Measurements from ENCODE around the gene GNPDA2.
"Not testable (repeated sequence)": the region's sequence is repeated elsewhere in the genome, so short reads cannot be mapped to it uniquely, and the experiment has no call there.

Gene GNPDA2

DNA sequence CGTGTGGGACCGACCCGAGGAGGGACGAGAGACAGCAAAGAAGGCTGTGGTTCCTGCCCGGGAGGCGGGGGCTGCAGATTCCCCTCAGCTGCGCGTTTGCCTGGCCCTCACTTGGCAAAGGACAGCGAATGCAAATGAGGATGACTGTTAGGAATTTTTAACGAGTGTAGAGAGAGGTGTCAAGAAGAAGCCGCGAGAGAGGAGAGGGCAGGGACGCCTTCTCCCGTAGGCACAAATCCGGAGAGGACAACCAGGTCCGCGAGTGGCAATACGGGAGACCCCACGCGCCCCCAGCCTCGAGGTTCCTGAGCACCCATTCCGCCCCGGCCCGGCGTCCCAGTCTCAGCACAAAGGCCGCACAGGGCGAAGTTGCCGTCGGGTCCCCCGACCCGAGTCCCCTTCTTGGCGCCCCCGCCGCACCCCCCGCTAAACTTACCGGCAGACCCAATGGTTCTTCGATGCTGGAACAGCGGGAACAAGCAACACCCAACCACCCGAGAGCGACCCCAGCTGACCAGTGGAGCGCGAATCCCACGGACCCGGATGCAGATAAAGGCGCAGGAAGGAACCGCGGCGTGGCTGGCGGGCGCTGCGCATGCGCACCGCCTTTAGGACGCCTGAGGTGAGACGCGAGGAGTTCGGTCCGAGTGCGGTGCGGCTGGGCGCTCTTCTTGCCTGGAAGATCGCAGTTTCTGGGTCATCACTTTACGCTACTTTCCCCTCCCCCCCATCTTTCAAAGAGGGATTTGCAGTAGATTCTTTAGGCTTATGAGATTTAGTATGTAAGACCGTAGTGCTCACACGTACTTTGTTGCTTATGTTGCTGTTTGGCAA is at the start of gene GNPDA2:
Gene GNPDA2, minus strand, starts transcription at position 519 of the 834 bp plus-strand sequence. CDS start 4,349 bp downstream, outside the sequence.
- peak; percentile 92 for DNase-seq (ENCODE audit: low read depth)

DNA sequence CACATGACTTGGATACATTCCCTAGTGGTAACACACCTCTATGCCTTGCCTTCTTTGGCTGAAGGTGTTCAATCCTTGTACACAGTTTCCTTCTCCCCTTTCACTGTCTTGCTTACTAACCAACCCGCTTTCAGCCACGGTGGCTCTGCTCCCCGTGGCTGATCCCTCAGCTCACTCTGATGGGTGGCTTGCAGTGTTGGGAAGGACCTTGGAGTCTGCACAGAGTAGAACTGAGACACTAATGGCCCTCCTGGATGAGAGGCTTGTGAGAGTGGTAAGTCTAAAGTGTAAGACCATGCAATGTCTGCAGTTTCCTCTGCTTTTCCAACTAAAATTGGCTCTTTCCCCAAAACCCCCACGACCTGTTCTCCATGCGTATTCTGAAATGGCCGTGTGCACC is 46.0 kb upstream of the GNPDA2 start:
- DNase-seq (ENCODE audit: low read depth), result no peak

DNA sequence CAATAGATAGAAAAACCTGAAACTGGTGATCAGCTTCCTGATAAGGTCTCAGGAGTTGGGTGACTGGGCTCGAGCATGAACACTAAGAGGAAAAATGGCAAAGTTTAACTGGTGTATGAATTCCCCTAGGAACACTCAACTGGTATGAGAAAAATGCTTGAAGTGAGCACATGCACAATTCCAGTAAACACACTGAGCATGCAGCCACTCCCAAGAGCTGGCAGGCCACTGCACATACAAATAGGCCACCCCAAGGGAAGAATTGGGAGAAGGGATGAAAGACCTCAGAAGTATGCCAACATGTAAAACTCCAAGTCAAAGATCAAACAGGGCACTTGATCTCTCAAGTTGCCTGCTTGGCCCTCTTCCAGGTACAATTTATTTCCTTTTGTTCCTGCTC is 45.4 kb upstream of the GNPDA2 start:
- DNase-seq (ENCODE audit: low read depth), result no peak

DNA sequence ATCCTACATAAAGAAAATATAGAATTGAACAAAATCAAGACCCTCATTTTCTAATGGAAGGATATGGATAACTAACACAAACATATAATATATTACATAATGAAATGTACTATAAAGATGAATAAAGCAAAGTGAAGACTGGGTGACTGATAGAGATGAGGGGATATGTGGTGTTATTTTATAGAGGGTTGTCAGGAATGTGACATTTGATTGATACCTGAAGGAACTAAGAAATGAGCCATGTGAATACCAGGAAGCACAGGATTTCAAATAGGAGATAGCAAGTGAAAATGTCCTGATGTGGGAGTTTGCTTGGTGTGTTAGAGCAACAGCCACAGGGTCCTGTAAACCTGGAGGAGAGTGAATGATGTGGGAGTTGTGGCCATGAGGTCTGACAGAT is 40.1 kb upstream of the GNPDA2 start:
- no peak for DNase-seq (ENCODE audit: low read depth)

DNA sequence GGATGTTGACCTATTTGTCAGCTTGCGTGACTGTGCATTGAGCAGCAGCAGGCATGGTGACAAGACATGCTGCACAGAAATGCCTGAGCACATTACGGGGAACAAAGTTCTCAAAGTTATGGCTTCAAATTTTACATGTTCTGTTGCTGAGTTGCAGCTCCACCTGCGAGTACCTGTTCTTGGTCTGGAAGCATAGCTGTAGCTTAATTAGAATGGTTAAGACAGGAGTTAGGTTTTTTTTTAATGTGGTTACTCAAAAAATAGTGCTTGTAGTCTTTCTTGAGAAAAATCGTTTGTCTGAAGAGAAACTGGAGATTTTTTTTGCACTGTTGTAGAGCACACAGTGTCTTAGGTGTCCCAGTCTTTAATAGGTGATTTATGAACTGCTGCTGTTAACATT is 38.8 kb upstream of the GNPDA2 start:
- DNase-seq (ENCODE audit: low read depth), result no peak

DNA sequence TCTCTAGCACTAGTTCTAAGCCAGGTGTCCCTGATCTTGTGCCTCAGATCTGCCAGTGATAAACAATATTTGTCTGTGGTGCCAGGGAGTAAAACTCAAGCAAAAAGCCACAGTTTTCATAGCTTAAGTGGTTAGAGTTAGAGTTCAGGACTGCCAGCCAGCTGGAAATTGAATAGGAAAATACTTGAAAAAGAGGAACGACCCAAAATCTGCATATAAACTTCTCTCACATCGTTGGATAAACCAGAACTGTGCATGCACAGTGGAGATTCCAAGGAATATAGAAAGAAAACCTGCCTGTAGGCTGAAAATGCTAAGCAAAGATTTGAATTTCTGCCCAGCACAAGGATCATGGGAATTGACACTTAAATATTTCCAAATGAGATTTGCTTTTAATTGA is 35.0 kb upstream of the GNPDA2 start:
- DNase-seq (ENCODE audit: low read depth), result no peak

DNA sequence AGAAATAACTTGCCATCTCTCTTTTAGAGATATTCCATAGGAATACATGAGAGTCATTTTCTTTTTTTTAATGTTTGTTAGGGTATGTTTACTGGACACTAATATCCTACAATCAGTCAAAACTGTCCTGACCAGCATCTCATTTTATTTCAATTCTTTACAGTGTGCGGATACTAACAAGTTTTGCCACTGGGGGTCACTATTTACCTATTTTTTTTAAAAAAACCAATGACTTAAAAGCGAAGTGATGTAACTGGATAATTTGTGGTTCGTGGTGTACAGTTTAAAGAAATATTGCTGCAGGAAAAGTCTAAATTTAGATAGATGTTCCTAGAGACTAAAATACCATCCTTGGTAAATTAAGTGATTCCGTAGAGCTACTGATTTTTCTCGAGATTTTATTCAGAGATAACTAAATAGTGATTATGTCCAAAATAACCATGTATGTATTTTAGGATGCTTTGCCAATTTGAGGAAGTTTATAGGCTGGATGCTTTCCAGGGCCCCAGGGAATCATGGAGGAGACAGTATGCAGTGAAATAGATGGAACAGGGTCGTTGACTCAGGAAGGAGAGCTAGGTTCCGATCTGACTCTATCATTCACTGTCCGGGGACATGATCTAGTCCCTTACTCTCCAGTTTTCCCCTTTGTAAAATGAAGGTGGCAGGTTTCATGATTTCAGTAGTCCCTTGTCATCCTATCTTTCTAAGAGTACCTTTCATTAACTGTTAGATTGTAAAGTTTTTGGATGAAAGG is 34.0 kb upstream of the GNPDA2 start:
- DNase-seq (ENCODE audit: low read depth), result peak; percentile 50

DNA sequence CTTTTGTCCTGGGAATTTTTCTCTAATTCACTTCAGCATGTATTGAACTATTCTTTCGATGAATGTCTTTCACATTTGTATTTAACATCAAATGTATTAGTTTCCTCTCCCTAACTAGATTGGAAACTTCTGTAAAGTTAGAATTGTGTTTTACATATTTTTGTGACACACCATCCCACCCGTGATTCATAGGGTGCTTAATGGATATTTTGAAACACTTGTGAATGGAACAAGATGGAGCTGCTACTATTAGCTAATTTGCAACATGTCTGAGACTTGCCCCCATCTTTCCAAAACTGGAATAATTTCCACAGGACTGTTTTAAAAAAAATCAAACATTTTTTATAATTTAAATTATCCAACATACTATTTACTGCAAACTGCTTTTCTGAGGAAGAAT is 30.2 kb upstream of the GNPDA2 start:
- no peak for DNase-seq (ENCODE audit: low read depth)

DNA sequence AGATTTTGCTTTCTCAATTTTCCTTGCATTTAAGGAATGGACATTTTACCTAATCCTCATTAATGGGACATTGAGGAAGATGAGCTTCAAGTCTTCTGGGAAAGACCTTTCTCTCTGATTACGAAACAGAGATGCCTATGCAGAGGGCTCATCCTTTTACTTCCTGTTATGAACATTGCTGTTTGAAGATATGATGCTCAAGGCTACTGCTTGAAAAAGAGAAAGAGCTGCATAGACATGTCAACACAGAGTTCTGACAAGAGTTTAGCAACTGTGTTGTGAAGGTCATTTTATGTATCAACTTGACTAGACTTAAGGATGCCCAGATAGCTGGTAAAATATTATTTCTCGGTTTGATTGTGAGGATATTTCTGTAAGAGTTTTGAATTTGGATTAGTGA is 13.8 kb upstream of the GNPDA2 start:
- peak; percentile 1 for DNase-seq (ENCODE audit: low read depth)

DNA sequence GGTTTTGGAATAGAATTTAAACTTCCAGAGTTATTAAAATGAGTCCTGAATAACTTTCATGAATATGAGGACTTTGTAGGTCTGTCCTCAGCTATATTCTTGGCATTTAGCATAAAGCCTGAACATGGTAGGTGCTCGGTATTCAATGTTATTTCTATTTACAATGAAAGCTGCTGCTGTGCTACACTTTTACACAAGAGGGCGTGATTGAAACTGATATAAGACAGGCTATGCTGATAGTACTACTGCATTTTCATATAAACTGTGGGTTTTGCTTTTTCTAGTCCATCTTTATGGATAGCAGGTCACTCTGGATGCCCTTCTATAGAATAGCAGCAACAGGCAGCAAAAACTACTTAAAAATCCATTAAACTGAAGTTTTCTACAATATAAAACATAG is 12.3 kb upstream of the GNPDA2 start:
- peak; percentile 11 for DNase-seq (ENCODE audit: low read depth)

DNA sequence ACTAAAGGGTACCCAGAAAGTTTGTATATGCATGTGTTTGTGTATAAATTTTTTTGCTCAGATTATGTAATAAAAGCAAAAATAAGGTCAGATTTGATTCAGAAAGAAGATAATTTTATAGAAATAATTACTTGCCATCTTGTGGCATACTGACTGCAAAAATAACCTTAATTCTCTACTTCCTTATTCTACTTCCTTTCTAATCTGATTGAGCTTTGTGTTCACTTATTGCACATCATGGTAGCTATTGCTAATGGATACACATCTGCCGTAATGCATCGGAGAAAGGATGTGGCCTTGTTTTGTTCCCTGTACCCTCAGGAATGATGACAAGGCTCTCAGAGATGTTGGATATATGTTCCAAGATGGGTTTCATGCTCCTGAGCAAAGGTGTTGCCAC is 10.5 kb upstream of the GNPDA2 start:
- no peak for DNase-seq (ENCODE audit: low read depth)

DNA sequence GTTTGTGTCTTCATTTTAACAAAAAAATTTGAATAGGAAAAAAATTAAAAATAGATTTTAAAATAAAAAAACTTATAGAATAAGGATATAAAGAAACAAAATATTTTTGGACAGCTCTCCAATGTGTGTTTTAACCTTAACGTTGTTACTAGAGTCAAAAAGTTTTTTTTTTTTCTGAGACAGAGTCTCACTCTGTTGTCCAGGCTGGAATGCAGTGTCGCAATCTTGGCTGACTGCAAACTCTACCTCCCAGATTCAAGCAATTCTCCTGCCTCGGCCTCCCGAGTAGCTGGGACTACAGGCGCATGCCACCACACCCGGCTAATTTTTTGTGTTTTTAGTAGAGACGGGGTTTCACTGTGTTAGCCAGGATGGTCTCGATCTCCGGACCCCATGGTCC is 2.3 kb upstream of the GNPDA2 start:
- not testable (repeated sequence) for DNase-seq (ENCODE audit: low read depth)

DNA sequence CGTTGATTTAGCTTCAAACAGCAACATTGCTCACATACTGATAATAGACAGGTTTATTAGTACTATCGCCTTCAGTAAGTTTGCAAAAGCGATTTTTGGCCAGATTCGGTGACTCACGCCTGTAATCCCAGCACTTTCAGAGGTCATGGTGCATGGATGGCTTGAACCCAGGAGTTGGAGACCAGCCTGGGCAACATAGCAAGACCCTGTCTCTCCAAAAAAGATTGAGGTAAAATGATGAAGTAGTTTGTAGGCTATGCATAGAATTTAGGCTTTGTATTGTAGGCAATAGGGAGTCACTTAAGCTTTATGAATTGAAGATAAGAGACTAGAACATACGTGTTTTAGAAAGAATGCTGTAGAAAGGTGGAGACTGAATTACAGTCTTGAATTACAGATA is 1.1 kb upstream of the GNPDA2 start:
- DNase-seq (ENCODE audit: low read depth), result no peak

DNA sequence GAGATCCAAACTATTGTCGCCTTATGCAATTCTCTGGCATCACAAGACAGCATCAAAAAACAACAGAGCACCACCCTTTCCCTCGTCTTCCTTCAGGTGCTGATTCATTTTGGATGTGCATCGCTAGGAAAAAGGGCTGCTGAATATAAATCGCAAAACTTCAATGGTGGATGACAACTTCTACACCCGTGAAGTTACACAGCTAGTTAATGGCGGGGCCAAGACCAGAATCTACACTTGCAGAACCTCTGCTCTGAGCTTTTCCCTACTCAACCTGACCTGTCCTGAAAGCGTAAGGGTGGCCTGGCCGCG is 674 bp downstream of the GNPDA2 start:
- no peak for DNase-seq (ENCODE audit: low read depth)

DNA sequence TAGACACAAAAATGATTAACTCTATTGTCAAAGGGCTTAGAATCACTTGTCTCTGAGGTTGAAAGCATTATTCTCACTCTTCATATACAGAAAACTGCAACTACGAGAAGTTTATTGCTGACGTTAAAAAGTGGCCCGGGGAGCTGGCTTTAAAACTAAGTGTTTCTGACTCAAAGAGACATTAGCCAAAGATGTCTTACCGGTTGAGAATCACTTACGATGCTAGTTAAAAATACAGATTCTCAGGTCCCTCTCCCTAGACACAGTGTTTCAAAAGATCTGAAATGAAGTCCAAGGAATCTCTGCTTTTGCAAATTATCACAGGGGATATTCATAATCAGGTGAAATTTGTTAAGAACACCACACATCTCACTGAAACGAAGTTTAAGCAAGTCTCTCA is 1.2 kb downstream of the GNPDA2 start:
- DNase-seq (ENCODE audit: low read depth), result peak; percentile 10

DNA sequence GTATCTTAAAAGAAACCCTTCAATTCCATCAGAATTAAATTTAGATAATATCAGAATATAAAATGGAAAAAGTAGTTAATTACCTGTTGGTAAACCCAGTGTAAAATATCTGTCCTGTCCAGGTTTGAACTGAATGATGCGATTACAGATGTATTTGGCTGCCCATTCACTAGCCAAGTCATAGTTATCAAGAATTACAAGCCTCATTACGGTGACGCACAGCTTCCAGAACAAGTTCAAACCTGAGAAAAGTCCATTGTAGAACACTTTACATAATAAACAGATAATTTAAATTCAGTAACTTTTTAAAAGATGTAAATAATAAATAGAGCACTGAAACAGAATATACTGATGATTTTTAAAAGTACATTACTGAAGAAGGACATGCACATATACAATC is 4.4 kb downstream of the GNPDA2 start:
- DNase-seq (ENCODE audit: low read depth), result no peak

DNA sequence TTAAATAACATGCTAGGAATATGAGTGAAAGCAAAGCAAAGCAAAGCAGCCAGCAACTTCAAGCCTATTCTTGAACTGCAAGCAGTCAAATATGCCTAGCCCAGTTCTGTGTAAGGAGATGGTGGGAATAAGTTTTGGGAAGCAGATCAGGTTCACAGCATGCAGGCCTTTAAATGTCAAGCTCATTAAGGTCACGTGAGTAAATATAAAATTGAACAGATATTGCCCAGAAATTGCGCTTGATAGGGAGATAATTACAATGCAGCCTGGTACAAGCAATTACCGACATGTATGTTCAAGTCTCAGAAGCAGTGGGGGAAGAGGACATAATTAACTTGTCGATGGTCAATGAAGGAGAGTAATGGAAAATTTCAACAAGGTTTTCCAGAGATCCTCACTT is 6.0 kb downstream of the GNPDA2 start:
- no peak for DNase-seq (ENCODE audit: low read depth)

DNA sequence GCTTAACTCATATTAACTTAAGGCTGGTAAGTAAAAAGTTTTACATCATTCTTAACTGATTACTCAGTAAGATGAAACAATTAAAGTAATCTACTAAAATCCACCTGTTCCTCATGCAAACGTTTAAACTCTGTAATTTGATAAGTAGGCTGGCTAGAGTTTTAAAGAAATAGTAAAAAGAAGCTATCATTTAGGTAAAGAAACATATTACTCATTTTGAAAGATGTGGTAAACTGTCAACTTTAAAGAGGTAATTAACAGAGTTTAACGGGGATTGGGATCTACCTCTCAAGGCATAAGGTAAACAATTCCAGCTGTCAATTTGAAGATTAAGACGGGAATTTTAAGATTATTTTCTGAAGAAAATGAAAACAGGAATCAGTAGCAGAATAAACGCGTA is 9.8 kb downstream of the GNPDA2 start:
- DNase-seq (ENCODE audit: low read depth), result no peak

DNA sequence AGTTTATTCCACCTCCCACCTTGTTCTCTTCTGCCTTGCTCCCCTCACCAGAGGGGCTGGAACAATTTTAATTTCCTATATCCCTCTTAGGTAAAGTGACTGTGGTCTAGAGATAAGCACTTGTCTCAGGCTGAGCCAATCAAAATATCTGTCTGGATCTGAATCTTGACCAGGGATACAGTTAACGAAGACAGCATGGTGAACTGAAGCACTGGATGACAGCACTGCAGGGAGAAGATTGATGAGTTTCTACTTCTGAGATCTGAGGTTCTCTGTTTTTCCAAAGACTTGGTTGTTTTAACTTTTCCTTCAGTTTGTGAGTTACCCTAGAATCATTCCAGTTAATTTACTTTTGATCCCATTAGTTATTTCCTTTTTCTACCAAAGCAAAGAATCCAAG is 13.2 kb downstream of the GNPDA2 start:
- no peak for DNase-seq (ENCODE audit: low read depth)

DNA sequence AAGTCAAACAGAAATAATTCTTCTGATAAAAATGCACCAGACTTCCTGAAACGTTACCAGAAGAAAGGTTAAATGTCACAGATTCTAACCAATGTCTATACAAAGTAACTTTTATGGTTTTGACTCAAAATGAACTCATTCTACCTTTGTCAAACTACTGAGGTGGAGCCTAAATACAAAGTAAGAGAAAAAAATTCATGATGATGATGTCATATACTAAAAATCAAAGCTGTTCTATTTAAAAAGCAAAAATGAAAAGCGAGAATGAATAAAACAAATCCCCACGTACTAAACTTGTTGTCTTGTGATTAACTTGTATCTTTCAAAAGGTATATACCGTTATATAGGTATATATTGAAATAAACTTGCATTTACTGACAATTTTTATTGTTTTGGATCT is 21.7 kb downstream of the GNPDA2 start:
- no peak for DNase-seq (ENCODE audit: low read depth)

DNA sequence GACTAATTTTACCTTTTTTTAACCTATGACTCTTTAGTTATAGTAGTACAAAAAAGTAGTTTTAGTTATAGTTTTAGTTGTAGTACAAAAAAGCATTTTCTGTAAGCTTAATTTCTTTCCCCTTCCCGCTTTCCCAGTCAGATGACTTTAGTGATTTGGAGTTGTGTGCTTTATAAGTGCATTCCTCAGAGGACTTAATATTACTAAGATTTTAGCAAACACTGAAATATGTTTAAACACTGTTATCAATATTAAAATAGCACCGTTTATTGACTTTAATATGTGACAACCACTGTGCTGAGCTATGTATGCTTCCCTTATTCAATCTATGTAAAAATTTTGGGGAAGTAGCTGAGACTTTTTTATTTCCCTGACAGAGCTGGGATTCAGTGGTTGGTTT is 25.3 kb downstream of the GNPDA2 start:
- no peak for DNase-seq (ENCODE audit: low read depth)

DNA sequence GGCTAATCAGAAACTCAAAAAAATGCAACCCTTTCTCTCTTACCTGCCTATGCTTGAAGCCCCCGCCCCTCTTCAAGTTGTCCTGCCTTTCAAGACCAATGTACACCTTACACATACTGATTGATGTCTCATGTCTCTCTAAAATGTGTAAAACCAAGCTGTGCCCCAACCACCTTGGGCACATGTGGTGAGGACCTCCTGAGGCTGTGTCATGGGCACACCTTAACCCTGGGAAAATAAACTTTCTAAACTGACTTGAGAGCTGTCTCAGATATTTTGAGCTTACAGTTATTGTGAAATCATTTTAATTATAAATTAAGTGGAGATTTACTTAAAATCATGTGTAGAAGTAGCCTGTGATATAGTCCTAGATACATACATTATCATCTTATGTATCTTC is 25.9 kb downstream of the GNPDA2 start:
- no peak for DNase-seq (ENCODE audit: low read depth)

DNA sequence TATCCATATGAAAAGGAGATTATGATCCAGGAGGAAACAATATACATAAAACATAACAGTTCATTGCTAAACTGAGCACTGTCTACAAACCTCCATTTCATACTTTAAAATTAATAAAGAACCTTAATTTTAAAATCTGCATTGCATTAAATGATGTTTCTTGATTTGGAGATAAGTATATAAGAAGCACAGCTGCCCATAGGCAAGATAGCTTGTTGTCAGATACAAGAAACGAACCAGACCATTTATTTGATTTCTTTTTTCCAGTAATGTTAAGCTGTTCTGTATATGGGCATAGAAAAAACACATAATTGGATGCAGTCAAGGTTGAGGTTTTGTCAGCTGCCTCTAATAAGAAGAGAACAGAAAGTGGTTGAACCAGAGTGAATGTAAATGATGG is 41.7 kb downstream of the GNPDA2 start:
- DNase-seq (ENCODE audit: low read depth), result no peak

DNA sequence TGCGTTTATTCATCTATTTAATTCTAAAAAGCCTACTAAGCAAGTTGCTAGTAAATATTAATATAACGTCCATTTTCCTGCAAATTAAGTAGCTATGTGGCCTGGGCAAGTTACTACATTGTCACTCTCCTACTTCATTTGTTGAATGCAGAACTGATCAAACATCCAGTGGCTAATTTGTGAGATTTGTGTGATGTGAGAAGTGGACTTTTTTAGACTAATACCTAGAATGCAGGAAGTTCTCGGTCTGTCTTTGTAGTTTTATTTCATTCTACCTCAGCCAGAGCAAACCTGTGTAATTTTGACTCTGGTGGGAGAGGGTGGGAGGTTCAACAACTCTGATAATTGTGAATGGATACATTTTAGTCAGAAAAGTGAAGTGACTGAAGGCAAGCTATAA is 47.3 kb downstream of the GNPDA2 start:
- DNase-seq (ENCODE audit: low read depth), result no peak

Measured in EH (cell line).